Fibroblast of the aortic adventitia (primary cell): Measurements from ENCODE around the gene FLT1. TPM values are rescaled to one million over a fixed set of nuclear protein-coding genes. Genes with fewer than 3 reads are reported as not detected.

Experiments
- DNase-seq: peaks from one replicate; pipeline ENCODE4 v3.0.0-alpha.2; 2010; ENCODE audit warnings: low read depth
- H3K4me3 ChIP-seq: 2 replicates; pipeline ENCODE4 v1.5.1; 2011; ENCODE audit warnings: low read depth, mild to moderate bottlenecking, control low read depth, low read length, moderate library complexity
- CTCF ChIP-seq: IDR thresholded peaks from 2 replicates; pipeline ENCODE4 v1.5.1; 2011; ENCODE audit warnings: mild to moderate bottlenecking, low read length, control low read depth, inconsistent platforms; ENCODE audit not compliant: insufficient read depth
- total RNA-seq: library from RNA; depleted of rRNA; stranded (reverse); fragments of >200 nt; gene quantifications from 2 replicates; pipeline ENCODE4 v1.2.3, GENCODE V29; 2012; ENCODE audit warnings: low replicate concordance

FLT1 gene
- total RNA-seq, 1 donor, result 0.36 TPM

- DNase-seq, result no peak
- no peak for TF ChIP-seq CTCF
- no peak overlapping the region for H3K4me3 ChIP-seq
These were observed 212.5 kb downstream of the FLT1 start for GRCh38 chr13:28282451-28282850.

- H3K4me3 ChIP-seq, result no peak overlapping the region
- no peak for TF ChIP-seq CTCF
- no peak for DNase-seq
These were observed 221.0 kb downstream of the FLT1 start for GRCh38 chr13:28273919-28274318.

- H3K4me3 ChIP-seq, result no peak overlapping the region
- no peak for DNase-seq
- TF ChIP-seq CTCF, result no peak
These were observed 223.7 kb downstream of the FLT1 start for GRCh38 chr13:28271056-28271840.

- no peak for DNase-seq
- no peak for TF ChIP-seq CTCF
- no peak overlapping the region for H3K4me3 ChIP-seq
These were observed 226.1 kb downstream of the FLT1 start for GRCh38 chr13:28268800-28269223.

GRCh38 chr13:28267497-28267896 is 227.4 kb downstream of the FLT1 start:
- no peak overlapping the region for H3K4me3 ChIP-seq
- TF ChIP-seq CTCF, result no peak
- no peak for DNase-seq

GRCh38 chr13:28258417-28258816 is 236.5 kb downstream of the FLT1 start:
- no peak overlapping the region for H3K4me3 ChIP-seq
- DNase-seq, result no peak
- TF ChIP-seq CTCF, result no peak

GRCh38 chr13:28257305-28257704 is 237.6 kb downstream of the FLT1 start:
- no peak for TF ChIP-seq CTCF
- no peak overlapping the region for H3K4me3 ChIP-seq
- no peak for DNase-seq
